Measurements from ENCODE around the gene NR6A1.
A peak's percentile ranks its signal among the peaks of the same experiment; 100 is the strongest.

Gene NR6A1

DNA sequence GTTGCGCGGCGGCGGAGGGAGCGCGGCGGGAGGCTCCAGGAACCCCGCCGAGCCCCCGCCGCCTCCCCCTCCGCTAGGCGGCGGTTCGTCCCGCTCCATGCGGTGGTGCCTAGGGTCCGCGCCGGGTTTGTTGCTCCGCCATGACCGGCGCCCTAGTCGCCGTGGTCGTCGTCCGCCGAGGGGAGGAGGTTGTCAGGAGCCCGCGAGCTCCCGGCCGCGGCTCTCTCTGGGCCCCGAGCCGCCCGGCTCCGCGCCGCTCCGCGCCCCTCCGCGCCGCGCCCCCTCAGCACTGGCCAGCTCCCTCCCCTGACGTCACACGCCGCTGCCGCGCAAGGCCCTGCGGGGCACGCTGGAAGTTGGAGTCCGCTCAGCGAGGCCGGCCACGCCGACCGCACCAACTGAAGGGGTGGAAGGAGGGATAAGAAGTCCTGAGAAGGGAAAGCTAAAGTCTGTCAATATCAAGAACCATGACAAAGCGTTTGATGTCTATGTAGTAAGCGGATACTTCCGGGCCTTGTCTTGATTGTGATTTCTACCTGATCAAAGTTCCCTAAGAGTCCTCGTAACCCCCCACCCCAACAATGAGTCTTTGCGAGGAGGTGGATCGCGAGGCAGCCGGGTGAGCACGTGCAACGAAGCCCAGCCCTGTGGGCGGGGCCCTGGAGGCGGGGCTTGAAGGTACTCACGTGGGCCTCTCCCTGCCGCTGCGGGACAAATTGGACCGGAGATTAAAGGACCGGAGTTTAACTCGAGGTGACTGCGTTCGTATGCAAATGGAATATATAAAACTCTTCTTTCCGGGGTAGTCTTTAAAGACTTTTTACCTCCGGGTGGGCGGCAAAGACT, at the start of gene NR6A1:
Gene NR6A1, minus strand, starts transcription at position 291 of the 846 bp plus-strand sequence.
- peak within 1 kb of the TSS; percentile 92 for H3K4me3 Mint-ChIP-seq
- peaks cover 13% of the 10 kb centered on the region for H3K36me3 Mint-ChIP-seq (ENCODE audit: low read depth)
- H3K27me3 Mint-ChIP-seq, result peaks cover 30% of the 10 kb centered on the region
- peak within 1 kb of the TSS; percentile 97 for H3K27ac Mint-ChIP-seq
- intact Hi-C loops (cut with micrococcal nuclease), result loop anchor here (2.0 kb wide), 1 partner anchor 372 kb away; the partner anchor contains the start of gene SCAI
- no peaks in the 10 kb centered on the region for H3K9me3 Mint-ChIP-seq
- peaks cover 55% of the 10 kb centered on the region for H3K4me1 Mint-ChIP-seq (ENCODE audit: low read depth)

GRCh38 chr9:124818431-124819281, 47.5 kb upstream of the NR6A1 start:
- Mint-ChIP-seq H3K36me3 (ENCODE audit: low read depth) (no peaks in the 10 kb centered on the region), H3K4me1 (ENCODE audit: low read depth) (no peaks in the 10 kb centered on the region), H3K27ac (no peak overlapping the region), H3K4me3 (no peak overlapping the region), H3K9me3 (no peaks in the 10 kb centered on the region), H3K27me3 (peaks cover 14% of the 10 kb centered on the region)
- intact Hi-C loops (cut with micrococcal nuclease), result no loop called here

DNA sequence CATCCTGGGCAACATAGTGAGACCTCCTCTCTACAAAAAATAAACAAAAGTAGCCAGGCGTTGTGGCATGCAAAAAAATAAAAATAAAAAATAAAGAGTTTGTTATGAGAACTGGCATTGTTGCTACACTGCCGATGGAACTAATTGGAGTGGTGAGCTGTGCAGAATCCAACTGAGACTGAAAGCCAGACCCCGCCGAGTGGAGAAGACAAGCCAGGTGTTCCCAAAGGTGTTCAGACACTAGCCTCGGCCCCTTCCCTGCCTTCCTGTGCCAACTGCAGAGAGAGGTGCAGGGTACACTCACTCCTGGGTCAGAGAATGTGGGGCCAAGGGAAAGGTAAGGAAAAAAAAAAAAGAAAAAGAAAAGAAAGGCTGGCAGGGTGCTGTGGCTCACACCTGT, 44.5 kb upstream of the NR6A1 start:
- no peaks in the 10 kb centered on the region for H3K4me1 Mint-ChIP-seq (ENCODE audit: low read depth)
- H3K36me3 Mint-ChIP-seq (ENCODE audit: low read depth), result no peaks in the 10 kb centered on the region
- H3K9me3 Mint-ChIP-seq, result no peaks in the 10 kb centered on the region
- intact Hi-C loops (cut with micrococcal nuclease), result no loop called here
- H3K27ac Mint-ChIP-seq, result no peak overlapping the region
- peaks cover 14% of the 10 kb centered on the region for H3K27me3 Mint-ChIP-seq
- no peak overlapping the region for H3K4me3 Mint-ChIP-seq

- no peaks in the 10 kb centered on the region for H3K36me3 Mint-ChIP-seq (ENCODE audit: low read depth)
- no peak overlapping the region for H3K4me3 Mint-ChIP-seq
- intact Hi-C loops (cut with micrococcal nuclease), result no loop called here
- H3K27ac Mint-ChIP-seq, result no peak overlapping the region
- H3K4me1 Mint-ChIP-seq (ENCODE audit: low read depth), result no peaks in the 10 kb centered on the region
- no peaks in the 10 kb centered on the region for H3K9me3 Mint-ChIP-seq
- peaks cover 14% of the 10 kb centered on the region for H3K27me3 Mint-ChIP-seq
These were observed 43.0 kb upstream of the NR6A1 start for GRCh38 chr9:124814164-124814535.

DNA sequence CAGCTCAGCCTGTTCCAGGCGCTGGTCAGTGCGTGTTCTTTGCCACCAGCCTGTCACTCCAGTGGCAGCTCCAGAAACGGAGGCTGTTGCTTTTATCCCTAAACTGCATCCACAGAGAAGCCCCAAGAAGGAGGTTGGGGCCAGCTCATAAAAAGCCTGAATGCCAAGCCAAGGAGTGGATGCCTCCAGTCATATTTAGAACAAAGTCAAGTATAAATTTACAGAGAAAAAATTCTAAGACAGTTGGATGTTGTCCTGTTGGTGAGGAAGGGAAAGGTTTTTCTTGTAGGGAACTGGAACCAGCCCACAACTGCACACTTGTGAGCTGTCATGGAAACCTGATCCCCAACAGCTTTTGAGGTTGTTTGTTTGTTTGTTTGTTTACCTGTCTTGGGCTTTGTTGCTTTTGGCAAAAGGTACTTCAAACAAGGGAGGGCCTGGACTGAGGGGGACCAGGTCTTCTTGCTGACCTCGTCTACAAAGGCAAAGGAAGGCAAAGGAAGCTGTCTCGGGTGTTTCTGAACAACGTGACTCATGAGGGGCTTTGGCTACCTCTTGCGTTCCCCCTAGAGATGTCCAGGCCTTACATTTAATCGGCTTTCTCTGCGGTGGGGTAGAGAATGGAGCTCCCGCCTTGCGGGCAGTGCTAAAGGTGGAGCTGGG, 42.5 kb upstream of the NR6A1 start:
- Mint-ChIP-seq H3K27me3 (peaks cover 14% of the 10 kb centered on the region), H3K9me3 (no peaks in the 10 kb centered on the region), H3K36me3 (ENCODE audit: low read depth) (no peaks in the 10 kb centered on the region), H3K4me1 (ENCODE audit: low read depth) (no peaks in the 10 kb centered on the region), H3K27ac (no peak overlapping the region), H3K4me3 (no peak overlapping the region)
- intact Hi-C loops (cut with micrococcal nuclease), result no loop called here

GRCh38 chr9:124813041-124813440, 41.9 kb upstream of the NR6A1 start:
- Mint-ChIP-seq H3K4me3 (no peak overlapping the region), H3K36me3 (ENCODE audit: low read depth) (no peaks in the 10 kb centered on the region), H3K27me3 (peaks cover 11% of the 10 kb centered on the region), H3K4me1 (ENCODE audit: low read depth) (no peaks in the 10 kb centered on the region), H3K27ac (no peak overlapping the region), H3K9me3 (no peaks in the 10 kb centered on the region)
- intact Hi-C loops (cut with micrococcal nuclease), result no loop called here

DNA sequence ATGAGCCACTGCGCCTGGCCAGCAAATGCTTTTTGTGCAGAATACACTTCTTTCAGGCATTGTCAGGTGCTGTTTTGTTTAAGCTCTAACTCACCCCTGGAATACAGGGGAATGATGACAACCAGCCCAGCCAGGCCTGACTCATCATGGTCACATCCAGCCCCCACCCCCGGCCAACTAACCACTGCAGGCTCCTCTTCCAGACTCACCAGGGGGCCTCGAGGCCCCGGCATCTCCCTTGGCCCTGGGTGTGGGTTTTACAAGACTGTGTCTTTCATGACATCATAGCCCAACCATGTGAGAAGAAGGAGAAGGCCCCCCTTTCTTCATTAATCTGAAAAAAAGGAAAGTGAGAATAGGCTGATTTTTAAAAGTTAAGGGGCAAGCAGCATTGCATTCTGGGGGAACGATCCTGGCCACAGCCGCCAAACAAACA, 41.3 kb upstream of the NR6A1 start:
- H3K27ac Mint-ChIP-seq, result no peak overlapping the region
- intact Hi-C loops (cut with micrococcal nuclease), result no loop called here
- no peaks in the 10 kb centered on the region for H3K4me1 Mint-ChIP-seq (ENCODE audit: low read depth)

DNA sequence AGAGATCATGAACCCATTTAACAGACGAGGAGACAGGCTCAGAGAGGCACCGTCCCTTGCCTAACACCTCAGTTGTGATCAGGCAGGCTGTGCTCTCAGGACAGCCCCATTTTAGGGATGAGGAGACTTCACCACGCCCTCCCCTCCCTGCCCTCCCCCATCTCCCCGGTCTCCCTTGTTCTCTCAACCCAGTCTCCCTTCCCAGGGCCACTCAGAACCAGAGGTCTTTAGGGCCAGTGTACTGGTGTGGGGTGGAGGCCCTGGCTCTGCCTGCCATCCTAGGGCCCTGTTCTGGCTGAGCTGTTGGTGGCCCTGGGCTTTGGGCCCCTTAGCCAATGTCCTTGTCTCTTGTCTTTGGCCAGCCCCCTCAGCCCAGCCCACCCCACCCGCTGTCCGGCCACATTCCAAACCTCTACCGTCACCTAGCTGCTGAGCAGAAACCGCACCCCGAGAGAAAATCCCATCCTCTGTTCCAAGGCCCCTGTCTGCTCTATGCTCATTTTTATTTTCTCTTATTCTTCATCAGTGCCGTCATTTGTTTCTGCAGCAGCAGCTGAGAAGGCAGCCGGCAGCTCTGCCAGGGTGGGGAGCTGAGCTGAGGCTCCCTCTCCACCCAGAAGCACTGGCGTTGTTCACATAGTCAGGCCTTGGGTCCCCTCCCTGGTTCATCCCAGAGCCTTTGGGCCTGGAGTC, 39.7 kb upstream of the NR6A1 start:
- H3K4me3 Mint-ChIP-seq, result no peak overlapping the region
- peaks cover 5% of the 10 kb centered on the region for H3K27me3 Mint-ChIP-seq
- intact Hi-C loops (cut with micrococcal nuclease), result no loop called here
- H3K36me3 Mint-ChIP-seq (ENCODE audit: low read depth), result no peaks in the 10 kb centered on the region
- no peaks in the 10 kb centered on the region for H3K4me1 Mint-ChIP-seq (ENCODE audit: low read depth)
- H3K9me3 Mint-ChIP-seq, result no peaks in the 10 kb centered on the region
- peak overlapping the region; percentile 7 for H3K27ac Mint-ChIP-seq

More for the DNA sequence above, 41.3 kb upstream of the NR6A1 start:
- no peaks in the 10 kb centered on the region for H3K36me3 Mint-ChIP-seq (ENCODE audit: low read depth)
- peaks cover 10% of the 10 kb centered on the region for H3K27me3 Mint-ChIP-seq
- H3K4me3 Mint-ChIP-seq, result no peak overlapping the region
- no peaks in the 10 kb centered on the region for H3K9me3 Mint-ChIP-seq

DNA sequence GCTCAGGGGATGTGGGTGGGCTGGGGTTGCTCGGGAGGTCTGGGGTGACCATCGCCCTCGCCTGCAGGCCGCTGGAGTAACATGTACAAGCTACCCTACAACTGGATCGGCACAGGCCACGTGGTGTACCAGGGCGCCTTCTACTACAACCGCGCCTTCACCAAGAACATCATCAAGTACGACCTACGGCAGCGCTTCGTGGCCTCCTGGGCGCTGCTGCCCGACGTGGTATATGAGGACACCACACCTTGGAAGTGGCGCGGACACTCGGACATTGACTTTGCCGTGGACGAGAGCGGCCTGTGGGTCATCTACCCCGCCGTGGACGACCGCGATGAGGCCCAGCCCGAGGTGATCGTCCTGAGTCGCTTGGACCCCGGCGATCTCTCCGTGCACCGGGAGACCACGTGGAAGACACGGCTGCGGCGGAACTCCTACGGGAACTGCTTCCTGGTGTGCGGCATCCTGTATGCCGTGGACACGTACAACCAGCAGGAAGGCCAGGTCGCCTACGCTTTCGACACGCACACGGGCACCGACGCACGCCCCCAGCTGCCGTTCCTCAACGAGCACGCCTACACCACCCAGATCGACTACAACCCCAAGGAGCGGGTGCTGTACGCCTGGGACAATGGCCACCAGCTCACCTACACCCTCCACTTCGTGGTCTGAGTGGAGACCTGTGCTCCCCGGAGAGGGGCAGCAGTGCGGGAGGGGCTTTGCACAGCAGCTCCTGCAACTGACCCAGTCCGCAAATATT, 38.8 kb upstream of the NR6A1 start:
- peaks cover 5% of the 10 kb centered on the region for H3K27me3 Mint-ChIP-seq
- no peaks in the 10 kb centered on the region for H3K36me3 Mint-ChIP-seq (ENCODE audit: low read depth)
- H3K4me1 Mint-ChIP-seq (ENCODE audit: low read depth), result no peaks in the 10 kb centered on the region
- H3K9me3 Mint-ChIP-seq, result no peaks in the 10 kb centered on the region
- H3K27ac Mint-ChIP-seq, result peak overlapping the region; percentile 7
- no peak overlapping the region for H3K4me3 Mint-ChIP-seq
- intact Hi-C loops (cut with micrococcal nuclease), result no loop called here

GRCh38 chr9:124809211-124809610, 38.1 kb upstream of the NR6A1 start:
- H3K4me1 Mint-ChIP-seq (ENCODE audit: low read depth), result no peaks in the 10 kb centered on the region
- H3K9me3 Mint-ChIP-seq, result no peaks in the 10 kb centered on the region
- H3K27me3 Mint-ChIP-seq, result peaks cover 4% of the 10 kb centered on the region
- intact Hi-C loops (cut with micrococcal nuclease), result no loop called here
- no peak overlapping the region for H3K27ac Mint-ChIP-seq
- no peak overlapping the region for H3K4me3 Mint-ChIP-seq
- no peaks in the 10 kb centered on the region for H3K36me3 Mint-ChIP-seq (ENCODE audit: low read depth)

GRCh38 chr9:124808246-124808956, 37.3 kb upstream of the NR6A1 start:
- no peaks in the 10 kb centered on the region for H3K27me3 Mint-ChIP-seq
- peaks cover 4% of the 10 kb centered on the region for H3K4me1 Mint-ChIP-seq (ENCODE audit: low read depth)
- intact Hi-C loops (cut with micrococcal nuclease), result no loop called here
- no peak overlapping the region for H3K27ac Mint-ChIP-seq
- H3K36me3 Mint-ChIP-seq (ENCODE audit: low read depth), result no peaks in the 10 kb centered on the region
- no peaks in the 10 kb centered on the region for H3K9me3 Mint-ChIP-seq
- no peak overlapping the region for H3K4me3 Mint-ChIP-seq

DNA sequence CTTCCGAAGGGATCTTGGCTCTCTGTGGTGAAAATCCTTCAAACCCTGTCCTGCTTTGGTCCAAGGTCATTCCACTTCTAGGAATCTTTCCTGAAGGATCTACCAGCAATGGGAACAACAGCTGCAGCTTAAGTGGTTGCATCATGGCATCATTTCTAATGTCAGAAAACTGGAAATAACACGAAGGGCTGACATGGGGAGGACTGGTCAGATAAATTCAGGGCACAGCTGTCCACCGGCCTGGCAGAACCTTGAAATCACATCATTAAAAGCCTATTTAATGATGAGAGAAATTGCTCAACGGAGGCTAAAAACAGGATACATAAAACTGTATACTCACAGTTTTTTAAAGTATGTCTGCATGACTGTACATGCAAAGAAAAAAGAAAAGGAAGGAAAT, 34.1 kb upstream of the NR6A1 start:
- no peaks in the 10 kb centered on the region for H3K27me3 Mint-ChIP-seq
- peak overlapping the region; percentile 40 for H3K27ac Mint-ChIP-seq
- peaks cover 35% of the 10 kb centered on the region for H3K4me1 Mint-ChIP-seq (ENCODE audit: low read depth)
- intact Hi-C loops (cut with micrococcal nuclease), result no loop called here
- no peak overlapping the region for H3K4me3 Mint-ChIP-seq
- no peaks in the 10 kb centered on the region for H3K36me3 Mint-ChIP-seq (ENCODE audit: low read depth)
- no peaks in the 10 kb centered on the region for H3K9me3 Mint-ChIP-seq

Data from dendritic cell treated with granulocyte-macrophage colony-stimulating factor and Interleukin-4, amounts not matched to agents 40 ng/mL and 50 ng/mL, for 4 days (primary cell).